Colonic mucosa (tissue), 4 donors: Measurements from ENCODE around the gene PLCD3. TPM values are rescaled to one million over a fixed set of nuclear protein-coding genes. Genes with fewer than 3 reads are reported as not detected.
"Not testable (repeated sequence)": the region's sequence is repeated elsewhere in the genome, so short reads cannot be mapped to it uniquely, and the experiment has no call there.

Experiments used
- DNase-seq: peaks from one replicate; pipeline ENCODE4 v3.0.0-alpha.2; 2020
- H3K27ac ChIP-seq: fragments of 200-600 bp; one replicate; pipeline ENCODE4 v1.8.0; 2021
- H3K27me3 ChIP-seq: fragments of 200-600 bp; one replicate; pipeline ENCODE4 v1.8.0; 2021
- H3K36me3 ChIP-seq: fragments of 200-600 bp; one replicate; pipeline ENCODE4 v1.8.0; 2021
- H3K4me1 ChIP-seq: fragments of 200-600 bp; one replicate; pipeline ENCODE4 v1.8.0; 2021; ENCODE audit warnings: mild to moderate bottlenecking
- H3K4me3 ChIP-seq: fragments of 200-600 bp; one replicate; pipeline ENCODE4 v1.8.0; 2021
- H3K9ac ChIP-seq, 2 donors: one replicate each; pipeline ENCODE4 v1.7.0; 2013; ENCODE audit warnings: control low read depth in 2 of 2, low read depth in 2 of 2, low read length in 2 of 2
- H3K9me3 ChIP-seq: fragments of 200-600 bp; one replicate; pipeline ENCODE4 v1.8.0; 2021
- CTCF ChIP-seq: fragments of 200-600 bp; IDR thresholded peaks from one replicate; pipeline ENCODE4 v1.8.0; 2022; ENCODE audit warnings: antibody characterized with exemption, mild to moderate bottlenecking
- intact Hi-C: fragments of 100-400 bp; cut with DNase I; formaldehyde crosslinking; loops from one replicate; pipeline ENCODE4 v1.14.1; 2022
- total RNA-seq, 2 donors: library from RNA; stranded (reverse); fragmentation: NEBNext Ultra II Directional in 1 of 2; extraction: Animal tissue kit (Norgen Biotek cat#: 25700) in 1 of 2; gene quantifications; one replicate each; pipeline ENCODE4 v1.2.1, GENCODE V29; 2021
- donor health status: healthy.
- donor health status: DM: no; HTN: no; CAD: no.
- donor health status: DM: no; HTN: no; CAD: no.

PLCD3 gene
- total RNA-seq, 2 donors from 2014 or later, result 300 to 312 TPM

- peak overlapping the region; percentile 60 to 77 for H3K9ac ChIP-seq
- H3K27ac ChIP-seq, result peak overlapping the region; percentile 89
- H3K4me3 ChIP-seq, result no peak overlapping the region
- no peaks in the 10 kb centered on the region for H3K9me3 ChIP-seq
- H3K4me1 ChIP-seq, result peaks cover 30% of the 10 kb centered on the region
- intact Hi-C loops, result no loop called here
- peak; percentile 72 for DNase-seq
- no peaks in the 10 kb centered on the region for H3K27me3 ChIP-seq
- H3K36me3 ChIP-seq, result no peaks in the 10 kb centered on the region
- no peak for TF ChIP-seq CTCF
Measured at GRCh38 chr17:45127207-45127547, 5.1 kb downstream of the PLCD3 start.

- TF ChIP-seq CTCF, result no peak
- H3K4me1 ChIP-seq, result peaks cover 30% of the 10 kb centered on the region
- intact Hi-C loops, result no loop called here
- H3K36me3 ChIP-seq, result no peaks in the 10 kb centered on the region
- H3K27me3 ChIP-seq, result no peaks in the 10 kb centered on the region
- no peak for DNase-seq
- H3K9ac ChIP-seq, result no peak overlapping the region
- no peaks in the 10 kb centered on the region for H3K9me3 ChIP-seq
- H3K27ac ChIP-seq, result no peak overlapping the region
- no peak overlapping the region for H3K4me3 ChIP-seq
Measured at GRCh38 chr17:45125509-45125908, 6.8 kb downstream of the PLCD3 start.

GRCh38 chr17:45124797-45125122 lies 7.6 kb downstream of the PLCD3 start:
- H3K27me3 ChIP-seq, H3K4me3 ChIP-seq, intact Hi-C loops, H3K36me3 ChIP-seq, H3K9me3 ChIP-seq, DNase-seq: not testable (repeated sequence)
- Histone ChIP-seq H3K4me1 (peaks cover 30% of the 10 kb centered on the region), H3K27ac (peak overlapping the region; percentile 85), H3K9ac (peak overlapping the region; percentile 40 to 70)

GRCh38 chr17:45123930-45124796 lies 8.2 kb downstream of the PLCD3 start:
- H3K27me3 ChIP-seq, result no peaks in the 10 kb centered on the region

GRCh38 chr17:45123076-45123770 lies 9.1 kb downstream of the PLCD3 start:
- DNase-seq, result no peak
- Histone ChIP-seq H3K36me3 (no peaks in the 10 kb centered on the region), H3K27ac (peak overlapping the region; percentile 85), H3K9ac (peak overlapping the region in 1 of 2 donors; percentile 70), H3K4me1 (peaks cover 20% of the 10 kb centered on the region), H3K4me3 (no peak overlapping the region), H3K27me3 (no peaks in the 10 kb centered on the region), H3K9me3 (no peaks in the 10 kb centered on the region)
- TF ChIP-seq CTCF, result no peak
- intact Hi-C loops, result no loop called here

More at GRCh38 chr17:45123930-45124796, 8.2 kb downstream of the PLCD3 start:
- no peaks in the 10 kb centered on the region for H3K9me3 ChIP-seq
- H3K4me3 ChIP-seq, result peak overlapping the region; percentile 2
- H3K36me3 ChIP-seq, result no peaks in the 10 kb centered on the region
- H3K27ac ChIP-seq, result peak overlapping the region; percentile 85
- H3K9ac ChIP-seq, result peak overlapping the region; percentile 40 to 70
- intact Hi-C loops, result no loop called here
- DNase-seq, result peak; percentile 84
- no peak for TF ChIP-seq CTCF
- H3K4me1 ChIP-seq, result peaks cover 30% of the 10 kb centered on the region

- TF ChIP-seq CTCF, result no peak
- DNase-seq, result no peak
- Histone ChIP-seq H3K36me3 (no peaks in the 10 kb centered on the region), H3K9me3 (no peaks in the 10 kb centered on the region), H3K4me1 (peaks cover 15% of the 10 kb centered on the region), H3K9ac (no peak overlapping the region), H3K4me3 (no peak overlapping the region), H3K27ac (no peak overlapping the region), H3K27me3 (no peaks in the 10 kb centered on the region)
- intact Hi-C loops, result no loop called here
Measured at GRCh38 chr17:45121055-45121454, 11.3 kb downstream of the PLCD3 start.
